Right lobe of liver (tissue), 6 donors: Measurements from ENCODE around the gene CELF4. TPM values are rescaled to one million over a fixed set of nuclear protein-coding genes. Genes with fewer than 3 reads are reported as not detected.

ENCODE experiments used
- ATAC-seq, 4 donors: fragments of 200-7000 bp; cut with Tn5 transposase; one replicate each; pipeline ENCODE4 v1.9.1; 2020; ENCODE audit warnings: mild to moderate bottlenecking in 4 of 4, moderate library complexity in 4 of 4
- DNase-seq, 3 donors: peaks; one replicate each; pipeline ENCODE4 v3.0.0-alpha.2; 2020
- H3K27ac ChIP-seq, 3 donors: fragments of 200-600 bp; one replicate each; pipeline ENCODE4 v1.8.0; 2022
- H3K27me3 ChIP-seq, 2 donors: fragments of 200-600 bp; one replicate each; pipeline ENCODE4 v1.8.0; 2022
- H3K36me3 ChIP-seq, 4 donors: fragments of 200-600 bp; sonication (generic) in 1 of 4; one replicate each; pipeline versions ENCODE4 v1.5.1 to v1.8.0; 2017 to 2022; ENCODE audit warnings: control low read depth in 1 of 4
- H3K4me1 ChIP-seq, 4 donors: fragments of 200-600 bp; sonication (generic) in 1 of 4; one replicate each; pipeline versions ENCODE4 v1.5.1 to v1.8.0; 2017 to 2022; ENCODE audit warnings: control low read depth in 1 of 4
- H3K4me3 ChIP-seq, 3 donors: fragments of 200-600 bp; one replicate each; pipeline ENCODE4 v1.8.0; 2022
- H3K9me3 ChIP-seq, 4 donors: fragments of 200-600 bp; sonication (generic) in 1 of 4; one replicate each; pipeline versions ENCODE4 v1.5.1 to v1.8.0; 2017 to 2022; ENCODE audit warnings: control low read depth in 1 of 4
- CTCF ChIP-seq, 4 donors: fragments of 200-600 bp in 3 of 4; fragments of 450-650 bp in 1 of 4; IDR thresholded peaks; one replicate each; pipeline versions ENCODE4 v1.5.1 to v1.8.0; 2016 to 2022; ENCODE audit warnings: antibody characterized with exemption in 4 of 4, mild to moderate bottlenecking in 2 of 4
- POLR2A ChIP-seq: fragments of 450-650 bp; IDR thresholded peaks from one replicate; pipeline ENCODE4 v1.6.1; 2017; ENCODE audit warnings: antibody characterized with exemption, mild to moderate bottlenecking
- WGBS: methylation state at CpG from one replicate; pipeline ENCODE4 v1.1.6; 2018; ENCODE audit warnings: low coverage, low lambda C conversion rate; ENCODE audit not compliant: insufficient coverage; ENCODE audit errors: missing lambda C conversion rate; 5-methylcytosine and 5-hydroxymethylcytosine counted together
- intact Hi-C, 2 donors: fragments of 100-400 bp; cut with DNase I; formaldehyde crosslinking; loops; one replicate each; pipeline versions ENCODE4 v1.11.2 to v1.14.1; 2022
- total RNA-seq, 6 experiments: library from RNA; depleted of rRNA in 2 of 6; stranded (reverse); fragments of >200 nt in 2 of 6; fragmentation: NEBNext Ultra II Directional in 3 of 6; extraction: Animal tissue kit (Norgen Biotek cat#: 25700) in 3 of 6; gene quantifications; one replicate each; pipeline versions ENCODE4 v1.1.0 to v1.2.4, GENCODE V29; 2016 to 2023
- donor health status: DM: no; HTN: yes; CAD: no.
- donor health status: DM: no; HTN: no; CAD: no.
- donor health status: DM: no; HTN: no; CAD: no.
- donor health status: DM: no; HTN: yes; CAD: no.
- donor health status: DM: no; HTN: yes; CAD: no.

Gene CELF4
- total RNA-seq, 6 experiments from 2014 or later = 0.06 TPM; not detected in 5

DNA sequence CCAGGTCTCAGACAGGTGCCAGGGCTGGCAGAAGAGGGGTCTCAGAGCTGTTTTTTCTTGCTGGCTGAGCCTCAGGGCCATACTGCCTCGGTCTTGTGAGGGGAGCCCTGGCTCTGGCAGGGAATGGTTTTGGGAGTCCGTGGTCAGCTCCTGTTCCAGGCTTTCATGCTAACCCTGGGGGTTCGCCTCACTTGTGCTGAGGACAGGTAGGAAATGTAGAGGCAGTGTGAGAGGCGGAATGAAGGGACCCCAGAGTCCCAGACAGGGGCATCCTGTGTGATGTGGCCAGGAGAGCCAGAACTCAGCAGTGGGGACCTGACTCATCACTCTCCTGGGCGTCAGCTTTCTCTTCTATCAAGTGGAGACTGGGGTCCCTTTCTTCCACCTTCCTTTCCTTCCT is 5.7 kb upstream of the CELF4 start:
- no peaks in the 10 kb centered on the region for H3K36me3 ChIP-seq
- no peak overlapping the region for H3K27ac ChIP-seq
- H3K4me1 ChIP-seq = peaks cover 0 to 14% (median 5%) of the 10 kb centered on the region in 4 donors
- H3K4me3 ChIP-seq = no peak overlapping the region
- no peaks in the 10 kb centered on the region for H3K9me3 ChIP-seq
- TF ChIP-seq CTCF (IDR thresholded peaks at IDR 0.05) (no peak), POLR2A (no peak)
- intact Hi-C loops = no loop called here
- ATAC-seq (no peak), DNase-seq (no peak)
- 20% methylated on average over 4 of the region's 5 CpGs for WGBS
- no peaks in the 10 kb centered on the region for H3K27me3 ChIP-seq

DNA sequence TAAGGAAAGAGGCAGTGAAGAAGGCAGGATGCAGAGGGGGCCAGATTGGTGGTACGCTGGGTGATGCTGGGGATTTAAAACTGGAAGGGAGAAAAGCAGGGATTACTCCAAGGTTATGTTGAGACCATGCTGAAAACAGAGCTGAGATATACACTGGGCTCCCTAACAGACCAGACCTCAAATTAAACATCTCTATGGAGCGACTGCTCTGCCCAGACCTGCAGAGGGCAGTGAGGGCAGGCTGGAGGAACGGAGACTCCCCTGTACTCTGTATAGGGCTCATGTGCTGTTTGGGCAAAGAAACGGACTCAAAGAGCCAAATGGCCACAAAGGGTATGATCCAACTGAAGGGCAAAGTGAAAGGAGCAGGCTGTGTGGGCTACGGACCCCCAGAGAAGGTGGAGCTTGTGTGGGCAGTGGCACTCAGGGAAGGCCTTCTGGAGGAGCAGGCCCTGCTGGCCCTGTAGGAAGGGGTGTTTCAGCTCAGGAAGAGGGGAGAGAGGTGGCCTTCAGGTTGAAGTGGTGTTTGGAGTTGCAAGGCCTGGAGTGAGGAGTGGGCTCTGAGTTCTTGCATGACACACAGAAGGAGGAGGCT is 4.8 kb upstream of the CELF4 start:
- intact Hi-C loops = no loop called here
- ATAC-seq = no peak
- Histone ChIP-seq H3K9me3 (no peaks in the 10 kb centered on the region), H3K36me3 (no peaks in the 10 kb centered on the region), H3K27me3 (no peaks in the 10 kb centered on the region), H3K4me3 (no peak overlapping the region), H3K27ac (no peak overlapping the region), H3K4me1 (peaks cover 0 to 14% (median 5%) of the 10 kb centered on the region in 4 donors)
- TF ChIP-seq CTCF (IDR thresholded peaks at IDR 0.05) (no peak), POLR2A (no peak)
- 45% methylated on average over 3 of the region's 5 CpGs for WGBS
- DNase-seq = no peak

GRCh38 chr18:37568671-37569070 is 3.1 kb upstream of the CELF4 start:
- WGBS = 20% methylated on average over 4 of the region's 4 CpGs

DNA sequence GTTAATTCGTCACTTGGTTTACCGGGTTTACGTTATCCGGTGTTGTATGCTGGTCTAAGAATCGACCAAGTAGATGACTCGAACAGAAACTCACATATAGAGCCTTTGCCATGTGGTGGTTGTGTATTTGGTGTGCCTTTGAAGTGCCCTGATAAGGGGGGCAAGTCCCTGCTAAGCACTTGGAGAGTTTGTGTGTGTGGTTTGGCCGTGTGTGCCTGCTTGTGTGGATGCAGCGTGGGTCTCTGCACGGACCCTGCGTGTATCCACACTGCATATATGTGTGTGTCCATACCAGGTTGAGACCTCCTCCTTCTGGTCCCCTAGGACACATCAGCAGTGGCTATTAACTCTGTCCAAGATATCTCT is 2.4 kb upstream of the CELF4 start:
- no peak for DNase-seq
- H3K27me3 ChIP-seq = no peaks in the 10 kb centered on the region
- H3K4me1 ChIP-seq = peaks cover 0 to 14% (median 5%) of the 10 kb centered on the region in 4 donors
- TF ChIP-seq POLR2A = no peak
- TF ChIP-seq CTCF (IDR thresholded peaks at IDR 0.05) = no peak
- 10% methylated on average over 7 of the region's 10 CpGs for WGBS
- no peaks in the 10 kb centered on the region for H3K9me3 ChIP-seq
- H3K36me3 ChIP-seq = no peaks in the 10 kb centered on the region
- H3K4me3 ChIP-seq = no peak overlapping the region
- H3K27ac ChIP-seq = no peak overlapping the region
- ATAC-seq = no peak
- intact Hi-C loops = no loop called here

More at GRCh38 chr18:37568671-37569070, 3.1 kb upstream of the CELF4 start:
- Histone ChIP-seq H3K4me3 (no peak overlapping the region), H3K27me3 (no peaks in the 10 kb centered on the region), H3K36me3 (no peaks in the 10 kb centered on the region), H3K9me3 (no peaks in the 10 kb centered on the region), H3K4me1 (peaks cover 0 to 14% (median 5%) of the 10 kb centered on the region in 4 donors), H3K27ac (no peak overlapping the region)
- no peak for TF ChIP-seq CTCF (IDR thresholded peaks at IDR 0.05)
- no peak for TF ChIP-seq POLR2A
- DNase-seq (no peak), ATAC-seq (no peak)
- intact Hi-C loops = no loop called here
